NCI-H510A treated with DMSO at 0.1 percent for 48 hours (cell line): ENCODE data around the gene PLIN5.
"Not testable (repeated sequence)": the region's sequence is repeated elsewhere in the genome, so short reads cannot be mapped to it uniquely, and the experiment has no call there.

Source experiments
- DNase-seq: peaks from one replicate; lab custom pipeline; 2025; lab: John Stamatoyannopoulos, UW

Gene PLIN5

GRCh38 chr19:4543842-4544647 is 9.0 kb upstream of the PLIN5 start:
- no peak for DNase-seq

- DNase-seq: no peak
Measured at GRCh38 chr19:4542896-4543841, 8.1 kb upstream of the PLIN5 start.

GRCh38 chr19:4541806-4542145 is 6.8 kb upstream of the PLIN5 start:
- DNase-seq: not testable (repeated sequence)

- DNase-seq: no peak
Measured at GRCh38 chr19:4541114-4541805, 6.2 kb upstream of the PLIN5 start.

GRCh38 chr19:4539693-4540581 is 4.9 kb upstream of the PLIN5 start, which contains the start of gene LRG1:
LRG1 (minus strand) TSS chr19:4540036; CDS start chr19:4540013, 23 bp downstream.
- DNase-seq: no peak

- no peak for DNase-seq
Measured at GRCh38 chr19:4539169-4539692, 4.2 kb upstream of the PLIN5 start.

GRCh38 chr19:4538601-4538954 is 3.6 kb upstream of the PLIN5 start:
- peak; percentile 46 for DNase-seq

- no peak for DNase-seq
Measured at GRCh38 chr19:4537953-4538600, 3.1 kb upstream of the PLIN5 start.

GRCh38 chr19:4536798-4537197 is 1.8 kb upstream of the PLIN5 start:
- peak; percentile 9 for DNase-seq

GRCh38 chr19:4533835-4534424 is 1.1 kb downstream of the PLIN5 start:
- DNase-seq: no peak

GRCh38 chr19:4533334-4533733 is 1.7 kb downstream of the PLIN5 start:
- no peak for DNase-seq

GRCh38 chr19:4531562-4532165 is 3.4 kb downstream of the PLIN5 start:
- DNase-seq: no peak

- DNase-seq: no peak
Measured at GRCh38 chr19:4529924-4530522, 5.0 kb downstream of the PLIN5 start.

GRCh38 chr19:4528843-4529242 is 6.2 kb downstream of the PLIN5 start:
- no peak for DNase-seq

GRCh38 chr19:4527377-4527776 is 7.6 kb downstream of the PLIN5 start:
- DNase-seq: not testable (repeated sequence)

GRCh38 chr19:4525563-4526002 is 9.4 kb downstream of the PLIN5 start:
- DNase-seq: no peak

- peak; percentile 45 for DNase-seq
Measured at GRCh38 chr19:4524808-4525562, 10.0 kb downstream of the PLIN5 start.

GRCh38 chr19:4523306-4524110 is 11.5 kb downstream of the PLIN5 start:
- DNase-seq: no peak
